ENCODE data around the gene SLC37A3.

The SLC37A3 gene, protein sequence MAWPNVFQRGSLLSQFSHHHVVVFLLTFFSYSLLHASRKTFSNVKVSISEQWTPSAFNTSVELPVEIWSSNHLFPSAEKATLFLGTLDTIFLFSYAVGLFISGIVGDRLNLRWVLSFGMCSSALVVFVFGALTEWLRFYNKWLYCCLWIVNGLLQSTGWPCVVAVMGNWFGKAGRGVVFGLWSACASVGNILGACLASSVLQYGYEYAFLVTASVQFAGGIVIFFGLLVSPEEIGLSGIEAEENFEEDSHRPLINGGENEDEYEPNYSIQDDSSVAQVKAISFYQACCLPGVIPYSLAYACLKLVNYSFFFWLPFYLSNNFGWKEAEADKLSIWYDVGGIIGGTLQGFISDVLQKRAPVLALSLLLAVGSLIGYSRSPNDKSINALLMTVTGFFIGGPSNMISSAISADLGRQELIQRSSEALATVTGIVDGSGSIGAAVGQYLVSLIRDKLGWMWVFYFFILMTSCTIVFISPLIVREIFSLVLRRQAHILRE

DNA sequence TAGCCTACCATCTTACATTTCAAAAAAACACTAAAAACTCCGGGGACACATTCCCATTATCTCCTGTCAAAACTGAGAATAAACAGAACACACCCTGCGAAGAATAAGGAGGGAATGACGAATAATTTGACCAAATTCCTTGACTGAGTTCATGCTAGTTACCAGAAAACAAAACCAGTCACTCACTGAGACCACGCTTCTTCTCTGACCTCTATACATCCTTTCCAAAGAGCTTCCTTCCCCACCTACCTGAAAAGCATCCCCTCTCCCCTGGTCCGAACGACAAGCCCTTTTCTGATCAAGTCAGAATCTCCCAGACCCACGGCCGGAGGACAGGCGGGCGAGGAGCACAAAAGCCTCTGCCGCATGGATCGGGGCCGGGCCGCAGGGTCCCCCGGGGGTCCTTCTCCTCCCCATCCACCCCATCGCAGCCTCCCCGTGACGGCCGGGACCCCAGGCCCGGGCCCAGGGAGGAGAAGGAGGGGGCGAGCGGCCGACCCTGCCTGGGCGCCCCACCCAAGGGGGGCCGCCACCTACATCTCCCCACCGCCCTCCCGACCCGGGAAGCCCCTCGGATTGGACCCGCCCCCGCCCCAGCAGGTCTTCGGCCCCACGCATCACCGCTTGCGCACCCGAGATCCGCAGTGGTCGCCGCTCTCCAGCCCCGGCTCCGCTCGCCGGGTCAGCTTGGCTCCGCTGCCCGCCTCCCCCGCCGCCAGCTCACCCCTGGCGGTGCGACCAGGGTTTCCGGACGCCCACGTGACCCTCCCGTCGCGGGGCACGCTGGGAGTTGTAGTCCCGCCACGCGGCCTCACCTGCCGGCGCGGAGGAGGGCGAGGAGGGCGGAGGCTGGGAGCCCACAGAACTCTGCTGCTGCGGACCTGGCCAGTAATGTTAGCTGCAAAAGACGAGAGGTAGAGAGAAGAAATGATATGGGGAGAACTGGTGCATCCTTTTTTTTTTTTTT is at the start of gene SLC37A3:
SLC37A3 (minus strand) TSS at position 747 of the 967 bp plus-strand sequence. CDS start 16,004 bp downstream, outside the sequence.
- H3K27ac ChIP-seq: peak within 1 kb of the TSS; percentile 67 to 95 (median 88)

DNA sequence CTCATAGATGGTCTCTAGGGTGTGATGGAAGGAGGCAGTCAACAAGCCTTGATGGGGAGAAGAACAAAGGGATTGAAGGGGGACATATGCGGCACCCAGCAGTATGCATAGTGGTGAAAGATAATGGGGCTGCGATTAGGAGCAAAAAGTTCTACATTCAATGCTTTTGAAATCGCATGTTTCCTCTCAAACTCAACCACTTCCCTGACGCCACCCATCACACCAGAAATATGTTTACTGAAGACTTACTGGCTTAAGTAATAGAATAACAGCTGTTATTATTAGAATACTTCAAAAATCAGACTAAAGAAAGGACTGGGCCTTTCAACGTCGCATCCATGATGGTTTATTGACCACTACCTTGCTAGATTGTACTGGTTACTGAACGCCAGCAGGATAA is 49.5 kb upstream of the SLC37A3 start:
- no peak overlapping the region for H3K27ac ChIP-seq
- H4K20me1 ChIP-seq: peaks cover 0 to 40% (median 8%) of the 10 kb centered on the region in 11 experiments; a peak in 11 of 22 replicates
- no peak overlapping the region for H3K9ac ChIP-seq
- TF ChIP-seq Cebpa-rat (IDR thresholded peaks at IDR 0.05): no peak
- no peaks in the 10 kb centered on the region for H3K9me3 ChIP-seq (replicated peaks in 1 of 11)
- no peak overlapping the region for H3K4me3 ChIP-seq
- H3K4me1 ChIP-seq: peaks cover 0 to 45% (median 15%) of the 10 kb centered on the region in 10 experiments; a peak in 14 of 20 replicates
- peak overlapping the region in 5 of 11 experiments; percentile 40 to 54 (median 45); a peak in 9 of 22 replicates for H3K4me2 ChIP-seq
- H3K36me3 ChIP-seq: peaks cover 7 to 29% (median 13%) of the 10 kb centered on the region in 11 experiments; a peak in 21 of 22 replicates
- no peaks in the 10 kb centered on the region for H3K27me3 ChIP-seq

More for the DNA sequence above, at the start of gene SLC37A3:
- Histone ChIP-seq H3K4me1 (peaks cover 14 to 62% (median 34%) of the 10 kb centered on the region in 10 experiments), H3K9ac (peak within 1 kb of the TSS; percentile 87 to 95 (median 91)), H3K9me3 (replicated peaks in 1 of 11) (peaks cover 0 to 9% (median 4%) of the 10 kb centered on the region in 11 experiments; a peak in 3 of 22 replicates), H4K20me1 (peaks cover 0 to 40% (median 35%) of the 10 kb centered on the region in 11 experiments; a peak in 16 of 22 replicates), H3K36me3 (peaks cover 0 to 30% (median 15%) of the 10 kb centered on the region in 11 experiments; a peak in 16 of 22 replicates), H3K4me2 (peak within 1 kb of the TSS; percentile 62 to 99 (median 85)), H3K27me3 (peaks cover 0 to 7% (median 0%) of the 10 kb centered on the region in 11 experiments; a peak in 2 of 22 replicates), H3K4me3 (peak within 1 kb of the TSS; percentile 70 to 99 (median 87))
- TF ChIP-seq Cebpa-rat (IDR thresholded peaks at IDR 0.05): no peak

DNA sequence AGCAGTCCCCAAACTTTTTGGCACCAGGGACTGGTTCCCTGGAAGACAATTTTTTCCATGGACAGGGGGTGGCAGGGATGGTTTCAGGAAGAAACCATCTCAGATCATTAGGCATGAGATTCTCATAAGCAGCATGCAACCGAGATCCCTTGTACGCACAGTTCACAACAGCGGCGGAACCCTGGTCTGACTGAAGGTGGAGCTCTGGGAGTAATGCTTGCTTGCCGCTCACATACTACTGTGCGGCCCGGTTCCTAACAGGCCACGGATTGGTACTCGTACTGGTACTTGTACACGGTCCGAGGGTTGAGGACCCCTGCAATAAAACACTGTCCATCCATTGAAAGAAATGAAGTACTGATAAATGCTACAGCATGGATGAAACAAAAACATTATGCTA is 48.1 kb upstream of the SLC37A3 start:
- Histone ChIP-seq H3K4me3 (no peak overlapping the region), H3K36me3 (peaks cover 0 to 15% (median 5%) of the 10 kb centered on the region in 11 experiments; a peak in 7 of 22 replicates), H3K9me3 (replicated peaks in 1 of 11) (no peaks in the 10 kb centered on the region), H3K4me2 (no peak overlapping the region), H3K27me3 (no peaks in the 10 kb centered on the region), H3K4me1 (peaks cover 0 to 36% (median 15%) of the 10 kb centered on the region in 10 experiments; a peak in 14 of 20 replicates), H4K20me1 (peaks cover 0 to 27% (median 2%) of the 10 kb centered on the region in 11 experiments; a peak in 9 of 22 replicates), H3K9ac (no peak overlapping the region), H3K27ac (no peak overlapping the region)
- no peak for TF ChIP-seq Cebpa-rat (IDR thresholded peaks at IDR 0.05)

DNA sequence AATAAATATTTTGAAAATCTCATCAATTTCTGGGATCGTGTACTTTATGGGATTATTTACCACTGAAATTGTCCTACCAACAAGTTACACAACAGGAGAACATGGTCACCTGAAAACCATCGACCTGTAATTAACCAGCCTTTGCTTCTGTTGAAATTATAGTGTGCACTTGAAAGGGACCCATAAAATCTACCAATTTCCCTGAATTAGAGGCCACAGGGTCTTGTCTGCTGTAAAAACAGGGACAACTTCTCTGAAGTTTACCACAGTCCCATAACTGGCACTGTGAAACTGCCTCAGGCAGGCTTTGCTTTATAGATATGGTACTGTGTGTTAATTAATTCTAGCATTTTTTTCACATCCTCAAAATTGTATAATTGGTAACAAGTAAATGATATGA is 43.2 kb upstream of the SLC37A3 start:
- no peaks in the 10 kb centered on the region for H4K20me1 ChIP-seq
- H3K9ac ChIP-seq: no peak overlapping the region
- no peaks in the 10 kb centered on the region; a peak in 1 of 22 replicates for H3K36me3 ChIP-seq
- no peaks in the 10 kb centered on the region for H3K9me3 ChIP-seq (replicated peaks in 1 of 11)
- no peak overlapping the region for H3K4me2 ChIP-seq
- H3K4me3 ChIP-seq: no peak overlapping the region
- no peaks in the 10 kb centered on the region for H3K4me1 ChIP-seq
- no peaks in the 10 kb centered on the region for H3K27me3 ChIP-seq
- H3K27ac ChIP-seq: no peak overlapping the region
- no peak for TF ChIP-seq Cebpa-rat (IDR thresholded peaks at IDR 0.05)

DNA sequence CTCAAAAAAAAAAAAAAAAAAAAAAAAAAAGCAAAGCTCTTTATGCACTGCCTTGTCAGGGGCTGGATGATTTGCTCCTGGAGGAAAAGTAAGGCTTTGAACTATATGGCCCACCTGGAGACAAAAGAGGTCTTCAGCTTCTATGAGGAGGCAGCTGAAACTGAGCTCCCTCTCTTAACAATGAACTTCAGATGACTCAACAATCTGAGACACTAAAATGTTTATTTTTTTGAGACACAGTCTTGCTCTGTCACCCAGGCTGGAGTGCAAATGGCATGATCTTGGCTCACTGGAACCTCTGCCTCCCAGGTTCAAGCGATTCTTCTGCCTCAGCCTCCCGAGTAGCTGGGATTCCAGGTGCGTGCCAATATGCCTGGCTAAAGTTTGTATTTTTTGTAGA is 42.3 kb upstream of the SLC37A3 start:
- Histone ChIP-seq H3K4me2 (no peak overlapping the region), H3K9ac (no peak overlapping the region), H3K36me3 (no peaks in the 10 kb centered on the region; a peak in 1 of 22 replicates), H3K4me3 (no peak overlapping the region), H3K9me3 (replicated peaks in 1 of 11) (peaks cover 0 to 4% (median 1%) of the 10 kb centered on the region in 11 experiments; a peak in 5 of 22 replicates), H3K27me3 (no peaks in the 10 kb centered on the region), H4K20me1 (no peaks in the 10 kb centered on the region), H3K4me1 (no peaks in the 10 kb centered on the region), H3K27ac (no peak overlapping the region)
- no peak for TF ChIP-seq Cebpa-rat (IDR thresholded peaks at IDR 0.05)

DNA sequence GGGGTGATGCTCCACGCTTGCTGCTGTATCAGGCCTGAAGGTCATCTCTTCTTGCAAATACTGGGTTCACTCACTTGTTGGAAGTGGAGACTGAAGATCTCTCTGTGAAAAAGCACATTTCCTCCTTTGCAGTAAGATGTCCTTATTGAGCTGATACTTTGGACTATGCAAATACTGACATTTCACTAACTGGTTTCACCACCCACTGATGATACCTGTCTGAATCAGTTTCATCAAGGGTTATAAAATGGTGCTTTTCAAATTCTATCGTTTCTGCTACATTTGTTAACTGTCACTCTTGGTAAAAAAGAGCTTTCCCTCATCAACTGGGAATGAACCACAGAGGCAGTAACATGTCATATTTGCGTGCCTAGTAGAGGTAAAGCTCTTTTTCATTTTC is 41.0 kb upstream of the SLC37A3 start:
- Histone ChIP-seq H3K27me3 (no peaks in the 10 kb centered on the region), H3K9me3 (replicated peaks in 1 of 11) (peaks cover 0 to 11% (median 6%) of the 10 kb centered on the region in 11 experiments; a peak in 5 of 22 replicates)

DNA sequence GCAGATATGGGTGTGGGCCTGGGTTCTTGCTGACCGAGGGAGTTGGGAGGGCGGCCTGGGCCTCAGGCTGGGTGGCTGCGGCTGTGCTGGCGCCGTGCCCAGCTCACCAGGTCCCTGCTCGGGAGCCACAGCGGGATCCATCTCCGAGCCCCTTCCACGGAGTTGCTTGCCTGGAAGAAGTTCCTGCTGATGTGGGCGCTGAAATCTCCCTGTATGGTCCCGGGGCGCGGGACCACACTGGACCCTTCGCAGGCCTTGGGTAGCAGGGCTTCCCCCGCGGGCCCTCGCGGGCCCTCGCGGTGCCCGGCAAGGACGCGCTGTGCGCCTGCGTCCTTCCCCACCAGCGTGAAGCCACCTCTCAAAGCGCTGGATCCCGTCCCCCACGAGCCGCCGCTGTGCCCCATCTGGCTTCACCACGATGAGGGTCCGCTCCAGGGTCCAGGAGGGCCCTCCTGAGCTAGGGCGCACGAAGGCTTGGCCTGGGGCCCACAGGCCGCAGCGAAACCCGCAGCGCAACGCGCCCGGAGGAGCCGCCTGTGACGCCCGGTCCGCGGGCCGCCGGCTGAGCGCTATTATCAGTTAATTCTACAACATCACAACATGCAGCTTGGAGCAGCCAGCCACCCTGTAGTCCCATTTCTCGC is 37.0 kb upstream of the SLC37A3 start:
- TF ChIP-seq Cebpa-rat (IDR thresholded peaks at IDR 0.05): no peak
- Histone ChIP-seq H3K9me3 (replicated peaks in 1 of 11) (peaks cover 0 to 15% (median 6%) of the 10 kb centered on the region in 11 experiments; a peak in 6 of 22 replicates), H3K4me2 (no peak overlapping the region), H4K20me1 (no peaks in the 10 kb centered on the region), H3K36me3 (no peaks in the 10 kb centered on the region), H3K27ac (no peak overlapping the region), H3K4me3 (no peak overlapping the region), H3K4me1 (no peaks in the 10 kb centered on the region), H3K27me3 (no peaks in the 10 kb centered on the region), H3K9ac (no peak overlapping the region)

More for the DNA sequence above, 41.0 kb upstream of the SLC37A3 start:
- TF ChIP-seq Cebpa-rat (IDR thresholded peaks at IDR 0.05): no peak
- H3K4me3 ChIP-seq: no peak overlapping the region
- no peaks in the 10 kb centered on the region for H3K4me1 ChIP-seq
- H3K9ac ChIP-seq: no peak overlapping the region
- H4K20me1 ChIP-seq: no peaks in the 10 kb centered on the region
- H3K4me2 ChIP-seq: no peak overlapping the region
- H3K36me3 ChIP-seq: no peaks in the 10 kb centered on the region; a peak in 1 of 22 replicates
- no peak overlapping the region for H3K27ac ChIP-seq

DNA sequence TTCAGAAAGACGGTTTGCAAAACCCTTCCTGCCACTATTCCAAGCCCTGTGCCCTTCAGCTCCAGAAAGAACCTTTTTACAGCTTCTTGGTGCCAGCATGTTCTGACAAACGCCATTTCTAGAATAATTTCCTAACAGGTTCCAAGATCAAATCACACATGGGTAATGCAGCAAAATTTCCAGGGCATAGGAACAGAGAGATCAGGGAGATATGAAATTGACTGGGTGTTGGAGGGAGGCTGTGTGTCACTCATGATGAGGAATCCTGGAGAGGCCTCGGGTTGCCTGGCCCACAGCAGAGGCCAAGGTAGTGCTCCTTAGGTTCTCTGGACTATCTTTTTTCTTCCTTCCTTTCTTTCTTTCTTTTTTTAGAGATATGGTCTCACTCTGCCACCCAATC is 35.1 kb upstream of the SLC37A3 start:
- no peaks in the 10 kb centered on the region for H4K20me1 ChIP-seq
- no peaks in the 10 kb centered on the region for H3K27me3 ChIP-seq
- H3K36me3 ChIP-seq: no peaks in the 10 kb centered on the region
- no peak overlapping the region for H3K4me3 ChIP-seq
- H3K4me2 ChIP-seq: no peak overlapping the region
- no peaks in the 10 kb centered on the region for H3K4me1 ChIP-seq
- no peak overlapping the region for H3K27ac ChIP-seq
- no peak for TF ChIP-seq Cebpa-rat (IDR thresholded peaks at IDR 0.05)
- no peak overlapping the region for H3K9ac ChIP-seq
- H3K9me3 ChIP-seq (replicated peaks in 1 of 11): peaks cover 0 to 15% (median 6%) of the 10 kb centered on the region in 11 experiments; a peak in 6 of 22 replicates
